GM19035 (cell line): ENCODE results near the gene CRYL1.
"Not testable (repeated sequence)": the region's sequence is repeated elsewhere in the genome, so short reads cannot be mapped to it uniquely, and the experiment has no call there.

Experiments
- ATAC-seq: cut with Tn5 transposase; IDR thresholded peaks from one replicate; pipeline ENCODE4 v1.9.1; 2021; ENCODE audit not compliant: unreplicated experiment

Gene CRYL1

GRCh38 chr13:20461481-20461859 lies 64.2 kb downstream of the CRYL1 start:
- no peak for ATAC-seq

- ATAC-seq: no peak
Observed at GRCh38 chr13:20460761-20461160, 64.9 kb downstream of the CRYL1 start.

- ATAC-seq: no peak
Observed at GRCh38 chr13:20457670-20458069, 68.0 kb downstream of the CRYL1 start.

- no peak for ATAC-seq
Observed at GRCh38 chr13:20456737-20457136, 68.9 kb downstream of the CRYL1 start.

GRCh38 chr13:20451397-20451796 lies 74.3 kb downstream of the CRYL1 start:
- ATAC-seq: no peak

- no peak for ATAC-seq
Observed at GRCh38 chr13:20448470-20448869, 77.2 kb downstream of the CRYL1 start.

GRCh38 chr13:20446900-20447299 lies 78.8 kb downstream of the CRYL1 start:
- ATAC-seq: no peak

GRCh38 chr13:20446405-20446804 lies 79.3 kb downstream of the CRYL1 start:
- ATAC-seq: no peak

GRCh38 chr13:20442798-20443381 lies 82.8 kb downstream of the CRYL1 start:
- ATAC-seq: no peak

GRCh38 chr13:20442375-20442774 lies 83.3 kb downstream of the CRYL1 start:
- no peak for ATAC-seq

GRCh38 chr13:20441879-20442278 lies 83.8 kb downstream of the CRYL1 start:
- ATAC-seq: no peak

GRCh38 chr13:20441056-20441455 lies 84.6 kb downstream of the CRYL1 start:
- ATAC-seq: no peak

- ATAC-seq: no peak
Observed at GRCh38 chr13:20439261-20439660, 86.4 kb downstream of the CRYL1 start.

- ATAC-seq: no peak
Observed at GRCh38 chr13:20438801-20439200, 86.9 kb downstream of the CRYL1 start.

GRCh38 chr13:20436505-20436904 lies 89.2 kb downstream of the CRYL1 start:
- ATAC-seq: no peak

- ATAC-seq: no peak
Observed at GRCh38 chr13:20435616-20436368, 89.9 kb downstream of the CRYL1 start.

- ATAC-seq: not testable (repeated sequence)
Observed at GRCh38 chr13:20434210-20434609, 91.4 kb downstream of the CRYL1 start.

- ATAC-seq: no peak
Observed at GRCh38 chr13:20431687-20432384, 93.8 kb downstream of the CRYL1 start.

- ATAC-seq: no peak
Observed at GRCh38 chr13:20431080-20431479, 94.6 kb downstream of the CRYL1 start.

- no peak for ATAC-seq
Observed at GRCh38 chr13:20430296-20430695, 95.4 kb downstream of the CRYL1 start.

- ATAC-seq: no peak
Observed at GRCh38 chr13:20429682-20430081, 96.0 kb downstream of the CRYL1 start.
